Measurements from ENCODE around the gene CDCA7L.
"Not testable (repeated sequence)": the region's sequence is repeated elsewhere in the genome, so short reads cannot be mapped to it uniquely, and the experiment has no call there.

CDCA7L gene

DNA sequence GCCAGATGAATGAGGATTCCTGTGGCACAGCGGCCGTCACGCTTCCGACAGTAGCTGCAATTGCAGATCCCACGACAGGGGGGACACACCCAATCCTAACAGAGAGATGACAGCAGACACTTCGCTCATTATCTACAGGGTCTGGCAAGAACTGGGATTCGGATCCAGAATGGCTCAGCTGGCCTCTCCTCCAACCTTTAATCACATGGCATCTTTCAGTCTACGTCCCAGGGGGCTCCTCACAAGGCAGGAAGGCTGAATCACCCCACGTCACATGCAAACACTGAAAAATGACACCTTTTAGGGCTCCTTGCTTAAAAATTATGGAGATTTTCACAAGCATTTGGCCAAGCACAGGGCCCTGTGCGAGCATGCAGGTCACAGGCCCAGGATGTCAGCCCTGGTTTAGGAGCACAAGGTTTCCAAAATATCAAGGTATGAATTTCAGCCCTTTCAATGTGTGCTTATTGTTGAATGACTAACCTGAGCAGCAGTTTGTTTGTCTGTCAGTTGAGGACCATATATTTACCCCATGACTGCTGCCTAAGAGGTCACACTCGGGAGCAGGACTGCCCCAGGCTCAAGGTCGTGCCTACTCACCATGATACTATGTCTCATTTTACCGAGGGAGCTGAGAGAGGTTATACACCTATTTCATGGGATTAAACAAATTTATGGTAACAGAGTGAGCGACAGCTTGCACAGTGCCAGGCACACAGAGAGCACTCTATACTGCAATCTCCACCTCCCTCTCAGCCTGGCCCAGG, 42.5 kb downstream of the CDCA7L start:
- peak; percentile 17 for DNase-seq

DNA sequence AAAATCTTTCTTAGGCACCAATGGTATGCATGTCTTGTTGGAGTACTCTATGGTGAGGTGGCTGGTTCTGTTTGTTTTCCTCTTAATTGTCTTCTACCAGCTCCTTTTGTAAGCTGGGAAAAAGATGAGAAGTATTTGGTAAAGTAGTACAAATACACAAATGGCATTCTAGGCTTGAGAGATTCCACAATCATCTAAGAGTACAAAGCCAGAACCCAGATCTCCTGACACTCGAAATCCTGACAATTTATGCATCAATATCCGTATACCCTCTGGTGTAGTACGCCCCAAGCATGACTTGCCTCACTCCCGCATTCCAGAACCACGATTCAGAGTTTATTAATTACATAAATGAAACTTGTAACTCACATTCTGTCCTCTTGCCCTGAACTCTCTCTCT, 43.5 kb downstream of the CDCA7L start:
- DNase-seq: no peak

DNA sequence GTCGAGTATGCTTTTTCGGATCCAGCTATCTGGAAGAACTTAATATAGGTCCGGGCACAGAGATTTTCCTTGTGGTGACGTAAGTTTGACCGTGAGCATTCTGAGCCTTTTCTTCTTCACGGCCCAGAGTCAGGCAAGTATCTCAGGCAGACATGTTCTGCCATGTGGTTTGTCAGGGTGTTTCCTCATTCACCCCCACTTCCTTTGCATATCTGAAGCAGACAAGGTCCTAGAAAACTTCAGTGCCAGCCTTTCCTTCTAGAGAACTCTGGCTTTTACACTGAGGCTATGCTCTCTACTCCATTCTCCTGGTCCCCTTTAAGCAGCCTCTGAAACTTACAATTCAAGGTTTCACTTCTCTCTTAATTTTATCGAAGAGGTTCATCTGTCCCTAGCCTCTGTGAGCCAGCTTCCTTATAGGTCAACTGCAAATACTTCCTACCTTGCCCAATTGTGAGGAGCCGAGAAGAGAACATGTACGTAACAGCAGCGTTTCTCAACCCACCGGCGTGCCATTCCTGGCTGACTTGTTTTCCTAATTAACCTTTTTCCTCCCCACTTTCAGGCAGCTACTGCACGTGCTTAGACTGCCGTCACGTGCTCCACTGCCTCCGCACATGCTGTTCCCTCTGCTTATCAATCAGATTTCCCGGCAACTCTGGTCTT, 47.3 kb downstream of the CDCA7L start:
- DNase-seq: no peak

DNA sequence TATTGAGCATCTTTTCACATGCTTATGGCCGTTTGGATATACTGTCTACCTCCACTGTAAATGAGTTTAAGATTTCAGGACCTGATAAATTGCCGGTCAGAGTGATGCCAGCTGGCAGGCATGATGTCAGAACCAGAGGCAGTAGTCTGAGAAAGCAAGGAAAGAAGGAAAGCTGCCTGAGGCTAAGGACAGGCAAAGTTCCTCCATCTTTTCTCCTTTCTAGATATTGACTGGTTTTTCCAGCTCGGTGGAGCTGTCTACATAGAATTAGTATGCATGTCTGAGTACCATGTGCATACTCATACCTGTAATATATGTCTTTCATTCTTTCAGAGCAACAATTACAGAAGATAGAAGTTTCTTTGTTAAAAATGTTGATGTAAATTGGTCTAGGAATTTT, 52.3 kb downstream of the CDCA7L start:
- DNase-seq: no peak

DNA sequence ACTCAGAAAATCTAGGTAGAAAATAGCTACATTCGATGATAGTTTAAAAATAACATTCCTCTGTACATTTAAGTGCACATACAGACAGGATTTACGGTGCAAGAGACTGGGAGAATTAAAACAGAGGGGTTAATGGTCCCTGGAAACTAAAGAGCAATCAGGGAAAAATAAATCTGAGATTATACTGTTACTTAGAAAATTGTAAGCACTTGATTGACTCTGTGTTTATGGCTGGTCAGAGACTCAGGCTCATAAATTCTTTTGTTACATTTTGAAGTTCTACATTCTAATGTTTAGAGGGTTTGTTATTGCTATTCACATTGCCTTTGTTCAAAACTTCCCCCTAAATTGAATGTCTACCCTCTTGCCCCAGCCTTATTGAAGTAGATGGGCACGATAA, 54.4 kb downstream of the CDCA7L start:
- DNase-seq: no peak

DNA sequence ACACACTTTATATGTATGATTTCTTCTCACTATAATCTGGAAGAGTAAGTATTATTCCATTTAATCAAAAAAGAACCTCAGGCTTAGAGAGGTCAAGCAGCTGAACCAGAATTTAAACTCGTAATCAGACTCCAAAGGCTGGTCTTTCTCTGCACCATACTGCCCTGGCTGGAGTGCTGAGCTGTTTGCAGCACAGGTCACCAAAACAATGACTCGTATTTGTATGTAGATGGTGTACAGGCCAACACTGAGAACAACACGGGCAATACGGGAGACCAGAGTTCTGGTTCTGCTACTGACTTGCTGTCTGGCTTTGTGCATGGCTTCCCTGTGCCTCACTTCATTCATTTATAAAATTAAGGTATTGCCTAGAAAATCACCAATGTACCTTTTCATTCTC, 57.9 kb downstream of the CDCA7L start:
- DNase-seq: no peak

DNA sequence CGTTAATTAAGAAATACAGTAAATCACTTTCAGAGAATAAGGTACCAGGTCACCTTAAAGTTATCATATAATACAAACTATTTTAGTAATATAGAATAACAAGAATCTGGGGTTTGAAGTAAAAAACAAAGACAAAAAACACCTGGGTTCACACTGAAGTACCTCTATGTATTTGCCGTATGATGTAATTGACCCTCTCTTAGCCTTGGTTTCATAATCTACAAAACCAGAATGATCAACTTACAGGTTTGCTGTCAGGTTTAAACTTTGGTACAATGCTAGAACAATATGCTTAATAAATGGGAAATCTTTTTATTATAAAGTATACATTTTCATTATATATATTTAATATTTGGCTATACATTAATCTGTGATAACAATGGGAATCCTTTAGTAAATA, 58.3 kb downstream of the CDCA7L start:
- DNase-seq: no peak

DNA sequence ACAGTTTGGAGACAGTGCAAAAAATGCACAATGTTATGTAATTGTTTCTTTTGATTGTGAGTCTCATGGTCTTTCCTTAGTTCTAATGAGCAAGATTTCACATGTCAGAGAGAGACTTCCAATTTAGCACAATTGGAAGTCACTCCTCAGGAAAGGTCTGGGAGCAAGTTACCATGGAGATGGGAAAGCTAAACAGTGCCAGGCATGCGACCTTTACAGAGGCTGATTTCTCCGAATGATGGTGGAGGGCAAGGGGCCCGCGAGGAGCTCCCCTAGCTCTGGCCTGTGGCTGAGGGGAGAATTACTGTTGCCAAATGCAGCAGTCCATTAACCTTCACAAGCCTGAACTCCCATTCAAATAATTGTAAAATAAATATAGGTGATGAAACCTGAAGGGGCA, 59.3 kb downstream of the CDCA7L start:
- no peak for DNase-seq

DNA sequence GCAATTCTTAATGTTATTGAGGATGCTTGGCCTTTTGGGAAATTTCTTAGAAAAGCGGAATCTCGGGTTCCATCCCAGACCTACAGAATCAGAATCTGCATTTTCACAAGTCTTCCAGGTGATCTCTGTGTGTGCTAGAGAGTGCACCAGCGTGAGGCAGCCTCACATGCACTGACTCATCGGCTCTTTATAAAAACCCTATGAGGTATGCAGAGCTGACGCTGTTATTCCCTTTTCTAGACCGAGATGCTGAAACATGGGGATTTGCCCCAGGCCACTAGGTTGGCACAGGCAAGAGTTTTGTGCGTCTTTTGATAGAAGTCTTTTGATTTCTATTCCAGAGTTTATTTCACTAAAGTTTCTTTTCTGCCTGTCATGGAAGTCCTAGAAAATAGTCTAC, 61.2 kb downstream of the CDCA7L start:
- no peak for DNase-seq

DNA sequence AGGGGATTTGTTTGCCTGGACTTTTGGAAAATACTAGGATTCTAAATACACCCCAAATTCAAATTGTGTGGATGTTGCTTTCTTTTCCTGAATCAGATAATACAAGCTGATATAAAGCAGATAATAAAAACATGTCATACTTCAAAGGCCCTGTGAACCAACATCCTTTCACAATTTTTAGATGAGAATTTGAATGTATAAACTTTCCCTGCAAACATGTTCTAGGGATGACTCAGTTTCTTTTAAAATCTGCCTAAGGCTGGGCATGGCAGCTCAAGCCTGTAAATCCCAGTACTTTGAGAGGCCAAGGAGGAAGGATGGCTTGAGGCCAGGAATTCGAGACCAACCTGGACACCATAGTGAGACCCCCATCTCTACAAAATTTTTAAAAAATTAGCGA, 62.2 kb downstream of the CDCA7L start:
- not testable (repeated sequence) for DNase-seq

DNA sequence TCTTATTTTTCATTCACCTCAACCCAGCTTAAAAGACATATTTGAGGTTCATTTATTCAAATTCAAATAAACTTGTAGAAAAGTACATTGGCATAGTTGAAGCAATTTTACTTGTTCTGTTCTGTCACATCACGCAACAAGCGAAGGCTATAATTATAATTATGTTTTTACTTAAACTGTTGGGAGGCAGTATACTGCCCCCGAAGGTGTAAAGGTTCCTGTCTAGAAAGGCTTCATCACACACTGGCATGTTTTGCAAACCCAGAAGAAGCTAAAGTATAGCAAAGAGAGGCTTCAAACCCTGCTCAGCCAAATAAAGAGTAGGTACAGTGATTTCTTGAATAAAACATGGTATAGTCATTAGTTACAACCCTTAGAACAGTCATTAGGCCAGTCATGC, 62.6 kb downstream of the CDCA7L start:
- DNase-seq: no peak

DNA sequence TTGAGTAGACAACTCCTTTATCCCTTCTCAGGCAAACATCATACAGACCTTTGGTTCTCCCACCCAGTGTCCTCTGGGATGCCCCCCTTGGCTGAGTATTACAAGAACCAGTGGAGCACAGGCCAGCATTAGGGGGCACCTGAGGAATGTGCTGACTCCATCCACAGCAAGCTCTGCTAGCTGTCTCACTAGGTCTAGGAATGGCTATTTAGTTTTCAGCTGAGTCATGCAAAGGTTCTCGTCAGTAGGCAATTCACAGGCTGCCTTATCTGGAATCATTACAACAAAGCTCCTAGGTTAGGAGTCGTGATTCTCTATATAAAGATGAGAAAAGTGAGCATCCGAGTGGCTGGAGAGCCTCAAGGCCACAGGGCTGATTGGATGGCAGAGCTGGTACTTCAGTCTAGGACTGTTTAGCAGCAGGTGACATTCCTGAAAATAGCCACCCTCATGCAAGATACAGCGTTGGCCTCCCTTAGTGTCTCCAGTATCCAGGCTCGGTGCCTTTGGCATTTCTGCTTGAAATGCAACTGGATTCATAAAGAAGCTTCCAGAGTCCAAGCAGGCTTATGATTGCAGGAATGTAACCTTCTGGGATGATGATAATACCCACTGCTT, 75.8 kb downstream of the CDCA7L start:
- DNase-seq: no peak

DNA sequence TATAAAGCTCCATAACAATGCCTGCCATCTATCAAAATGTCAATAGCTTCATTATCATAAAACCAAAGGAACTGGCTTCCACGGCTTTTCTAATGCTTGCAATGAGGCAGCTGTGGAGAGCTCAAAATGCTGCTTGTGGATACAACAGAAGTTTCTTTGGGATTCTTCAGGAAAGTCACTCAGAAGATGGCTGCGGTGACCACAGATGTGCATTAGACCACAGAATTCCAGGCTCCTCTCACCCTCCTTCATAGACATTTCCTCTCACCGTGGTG, 77.2 kb downstream of the CDCA7L start:
- DNase-seq: no peak

DNA sequence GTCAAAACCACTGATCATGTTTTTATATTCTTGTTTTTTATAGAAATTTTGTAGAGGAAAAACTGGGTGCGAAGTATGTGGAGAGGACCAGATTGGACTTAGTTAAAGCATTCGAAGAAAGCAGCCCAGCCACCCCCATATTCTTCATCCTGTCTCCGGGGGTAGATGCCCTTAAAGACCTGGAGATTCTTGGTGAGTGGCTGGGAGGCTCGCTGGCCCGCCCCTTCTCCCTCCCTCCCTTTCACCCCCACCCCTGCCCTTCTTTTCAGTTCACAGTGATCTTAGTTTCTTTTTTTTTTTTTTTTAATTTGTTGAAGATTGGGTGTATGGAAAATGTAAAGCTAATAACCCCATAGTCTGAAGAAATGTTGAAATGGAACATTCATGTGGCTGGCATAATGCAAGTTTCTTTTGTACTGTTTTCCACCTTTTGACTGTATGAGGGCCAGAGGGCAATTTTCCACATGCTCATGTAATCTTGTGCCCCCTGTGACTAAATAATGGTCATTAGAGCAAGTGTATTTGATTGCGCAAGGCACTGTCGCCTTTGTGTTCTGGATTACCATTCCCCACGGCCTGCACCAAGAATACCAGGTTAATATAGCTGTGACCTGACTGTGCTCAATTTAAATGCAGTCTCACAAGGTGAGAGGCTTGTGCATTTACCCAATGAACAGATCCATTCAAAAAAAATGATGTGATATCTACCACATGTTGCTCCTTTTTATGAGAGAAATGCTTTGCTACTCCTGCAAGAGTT, 77.7 kb downstream of the CDCA7L start:
- no peak for DNase-seq

DNA sequence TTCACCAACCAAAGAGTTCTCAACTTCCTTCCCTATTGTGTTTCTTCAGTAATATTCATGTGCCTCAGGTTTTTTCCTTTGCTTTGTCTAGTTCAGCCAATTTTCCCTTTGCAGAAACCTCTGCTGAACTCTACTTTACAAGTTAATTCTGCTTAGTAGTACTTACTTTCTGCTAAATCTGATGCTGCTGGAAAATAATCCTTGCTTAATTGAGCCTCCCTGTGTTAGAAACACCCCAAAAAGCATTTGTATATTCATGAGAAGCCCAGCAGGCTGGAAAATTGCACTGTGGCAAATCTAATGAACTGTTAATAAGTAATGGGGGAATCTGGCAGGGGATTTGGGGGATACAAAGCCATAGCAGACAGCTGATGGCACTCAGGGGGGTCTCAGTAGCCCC, 78.5 kb downstream of the CDCA7L start:
- no peak for DNase-seq

DNA sequence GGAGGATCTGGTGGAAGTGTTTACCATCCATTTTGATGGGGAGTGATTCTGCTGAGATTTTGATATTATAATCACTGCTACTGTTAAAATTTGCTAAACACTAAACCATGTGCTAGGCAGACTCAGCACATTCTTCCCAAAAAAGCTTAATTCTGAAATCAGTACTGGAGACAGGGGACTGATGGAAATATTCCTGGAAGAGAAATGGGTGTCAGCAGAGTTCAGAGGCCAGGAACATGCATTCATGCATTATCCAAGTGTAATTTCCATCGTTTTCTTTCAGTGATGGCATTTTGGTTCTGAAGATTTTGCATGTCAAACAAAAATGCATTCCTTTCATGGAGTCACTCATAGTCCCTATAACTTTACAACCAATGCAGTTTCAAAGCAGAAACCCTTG, 79.0 kb downstream of the CDCA7L start:
- no peak for DNase-seq

DNA sequence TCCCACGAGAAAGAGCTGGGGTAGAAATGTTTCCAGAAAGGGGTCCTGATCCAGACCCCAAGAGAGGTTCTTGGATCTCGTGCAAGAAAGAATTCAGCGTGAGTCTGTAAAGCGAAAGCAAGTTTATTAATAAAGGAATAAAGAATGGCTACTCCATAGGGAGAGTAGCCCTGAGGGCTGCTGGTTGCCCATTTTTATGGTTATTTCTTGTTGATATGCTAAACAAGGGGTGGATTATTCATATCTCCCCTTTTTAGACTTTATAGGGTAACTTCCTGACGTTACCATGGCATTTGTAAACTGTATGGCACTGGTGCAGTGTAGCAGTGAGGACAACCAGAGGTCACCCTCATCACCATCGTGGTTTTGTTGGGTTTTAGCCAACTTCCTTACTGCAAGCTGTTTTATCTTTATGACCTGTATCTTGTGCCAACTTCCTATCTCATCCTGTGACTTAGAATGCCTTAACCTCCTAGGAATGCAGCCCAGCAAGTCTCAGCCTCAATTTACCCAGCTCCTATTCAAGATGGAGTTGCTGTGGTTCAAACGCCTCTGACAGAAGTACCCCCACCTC, 80.0 kb downstream of the CDCA7L start:
- not testable (repeated sequence) for DNase-seq

DNA sequence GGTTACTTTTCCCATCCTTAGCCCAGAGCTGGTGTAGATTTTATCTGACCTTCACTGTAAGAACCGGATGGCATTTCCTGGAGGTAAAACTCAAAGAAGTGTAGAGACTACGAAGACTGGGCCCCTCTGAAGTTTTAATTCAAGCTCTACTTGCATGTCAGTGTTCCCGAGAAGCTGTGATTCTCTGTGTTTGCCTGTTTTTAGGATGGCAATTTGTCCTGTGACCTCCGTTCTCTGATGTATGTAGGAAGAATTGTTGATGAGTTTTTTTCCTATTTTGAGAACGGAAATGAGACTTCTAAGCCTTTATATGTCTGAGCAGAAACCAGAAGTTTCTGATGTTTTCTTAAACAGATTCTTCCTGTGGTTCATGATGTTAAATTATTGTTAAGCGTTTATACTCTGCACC, 94.1 kb downstream of the CDCA7L start:
- no peak for DNase-seq
